ENCODE data around the gene DZIP3. TPM values are rescaled to one million over a fixed set of nuclear protein-coding genes. Genes with fewer than 3 reads are reported as not detected.

The DZIP3 gene
- total RNA-seq, 3 donors from 2014 or later: 6.2 to 10.8 (median 9.8) TPM

Other genes with a start within 250 kb of the DZIP3 start
- not detected for gene MYH15, start 79.1 kb upstream of the DZIP3 start, total RNA-seq
- 1 to 10 TPM; 2.0 to 5.1 (median 3.5) TPM for gene CIP2A, start 284 bp upstream of the DZIP3 start, total RNA-seq
- gene RETNLB, start 167.7 kb downstream of the DZIP3 start, total RNA-seq: not detected
- 1 to 10 TPM in 1 of 3 donors, under 1 TPM in 2; 0.64 to 2.0 (median 0.88) TPM for gene TRAT1, start 233.1 kb downstream of the DZIP3 start, total RNA-seq

All from breast epithelium (tissue), 3 donors.